AG09319 (cell line): Measurements from ENCODE around the gene TULP4.
"Not testable (repeated sequence)": the region's sequence is repeated elsewhere in the genome, so short reads cannot be mapped to it uniquely, and the experiment has no call there.

ENCODE experiments used
- DNase-seq: peaks from one replicate; pipeline ENCODE4 v3.0.0-alpha.2; 2010; ENCODE audit warnings: low read depth; ENCODE audit errors: extremely low read depth
- CTCF ChIP-seq: IDR thresholded peaks from 2 replicates; pipeline ENCODE4 v1.5.1; 2011; ENCODE audit warnings: low read depth, mild to moderate bottlenecking, inconsistent platforms, low read length, moderate library complexity

Gene TULP4

DNA sequence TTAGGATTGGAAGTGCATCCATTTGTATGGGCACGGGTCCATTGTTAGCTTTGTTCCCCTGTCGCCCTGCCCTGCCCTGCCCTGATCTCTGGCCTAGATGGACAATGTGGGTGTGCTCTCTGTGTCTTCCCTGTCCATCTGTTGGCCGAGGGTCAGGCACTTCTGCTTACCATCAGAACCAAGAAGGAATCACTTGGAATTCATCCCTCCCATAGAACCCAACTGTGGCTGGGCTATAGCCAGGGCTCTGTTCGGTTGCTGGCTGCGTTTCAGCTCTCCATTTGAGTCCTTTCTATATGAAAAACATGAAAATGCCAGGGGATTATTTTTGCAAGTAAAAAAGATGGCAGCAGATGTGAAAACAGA lies 26.6 kb upstream of the TULP4 start:
- DNase-seq: no peak
- TF ChIP-seq CTCF: no peak

GRCh38 chr6:158286413-158286812 lies 25.9 kb upstream of the TULP4 start:
- TF ChIP-seq CTCF: no peak
- no peak for DNase-seq

- no peak for TF ChIP-seq CTCF
- DNase-seq: no peak
These were observed 25.2 kb upstream of the TULP4 start for GRCh38 chr6:158287047-158287446.

GRCh38 chr6:158290040-158290439 lies 22.2 kb upstream of the TULP4 start:
- DNase-seq: no peak

GRCh38 chr6:158290659-158291058 lies 21.6 kb upstream of the TULP4 start:
- no peak for TF ChIP-seq CTCF

More at GRCh38 chr6:158290040-158290439, 22.2 kb upstream of the TULP4 start:
- no peak for TF ChIP-seq CTCF

DNA sequence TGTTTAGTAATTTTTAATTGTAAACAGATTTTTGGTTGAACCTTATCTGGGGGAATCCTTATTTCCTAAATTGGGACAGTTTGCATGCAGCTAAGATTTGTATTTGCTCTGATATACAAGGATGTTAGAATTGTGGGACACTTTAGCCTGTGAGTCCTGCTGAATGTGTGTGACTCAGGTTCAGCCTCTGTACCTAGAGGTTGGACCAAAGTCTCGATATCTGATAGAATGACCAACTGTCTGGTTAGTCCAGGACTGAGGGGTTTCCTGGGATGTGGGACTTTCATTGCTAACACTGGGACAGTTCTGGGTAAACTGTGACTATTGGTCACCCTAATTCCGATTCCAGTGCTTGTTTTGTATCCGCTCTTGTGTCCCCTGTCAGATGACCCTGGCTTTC lies 20.2 kb upstream of the TULP4 start:
- DNase-seq: no peak
- TF ChIP-seq CTCF: no peak

More at GRCh38 chr6:158290659-158291058, 21.6 kb upstream of the TULP4 start:
- DNase-seq: no peak

DNA sequence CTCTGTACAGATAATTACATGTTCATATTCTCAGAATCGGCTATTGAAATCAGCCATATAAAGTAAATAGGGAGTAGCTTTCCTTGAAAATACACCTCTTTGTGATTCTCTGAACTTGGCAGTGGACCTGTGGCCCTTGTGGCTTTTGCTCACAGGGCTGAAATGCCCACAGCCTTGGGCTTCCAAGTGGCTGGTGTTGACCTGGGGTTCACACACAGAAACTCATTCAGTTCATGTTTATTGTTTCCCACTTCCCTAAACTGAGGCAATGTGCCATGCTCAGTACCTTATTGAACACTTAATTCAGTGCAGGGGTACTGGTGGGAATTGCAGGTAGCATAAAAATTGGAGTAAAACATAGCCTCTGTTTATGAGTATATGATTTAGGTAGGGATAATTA lies 19.1 kb upstream of the TULP4 start:
- no peak for DNase-seq
- TF ChIP-seq CTCF: no peak

- not testable (repeated sequence) for DNase-seq
These were observed 16.1 kb upstream of the TULP4 start for GRCh38 chr6:158295976-158296853.

DNA sequence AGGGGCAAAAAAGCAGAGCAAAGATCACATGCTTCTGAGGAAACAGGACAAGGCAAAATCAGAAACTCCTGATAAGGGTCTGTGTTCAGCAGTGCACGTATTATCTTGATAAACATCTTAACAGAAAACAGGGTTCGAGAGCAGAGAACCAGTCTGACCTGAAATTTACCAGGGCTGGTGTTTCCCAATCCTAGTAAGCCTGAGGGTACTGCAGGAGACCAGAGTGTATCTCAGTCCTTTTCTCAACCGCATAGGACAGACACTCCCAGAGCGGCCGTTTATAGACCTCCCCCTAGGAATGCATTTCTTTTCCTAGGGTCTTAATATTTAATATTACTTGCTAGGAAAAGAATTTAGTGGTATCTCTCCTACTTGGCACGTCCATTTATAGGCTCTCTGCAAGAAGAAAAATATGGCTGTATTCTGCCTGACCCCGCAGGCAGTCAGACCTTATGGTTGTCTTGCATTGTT lies 15.4 kb upstream of the TULP4 start:
- DNase-seq: not testable (repeated sequence)

DNA sequence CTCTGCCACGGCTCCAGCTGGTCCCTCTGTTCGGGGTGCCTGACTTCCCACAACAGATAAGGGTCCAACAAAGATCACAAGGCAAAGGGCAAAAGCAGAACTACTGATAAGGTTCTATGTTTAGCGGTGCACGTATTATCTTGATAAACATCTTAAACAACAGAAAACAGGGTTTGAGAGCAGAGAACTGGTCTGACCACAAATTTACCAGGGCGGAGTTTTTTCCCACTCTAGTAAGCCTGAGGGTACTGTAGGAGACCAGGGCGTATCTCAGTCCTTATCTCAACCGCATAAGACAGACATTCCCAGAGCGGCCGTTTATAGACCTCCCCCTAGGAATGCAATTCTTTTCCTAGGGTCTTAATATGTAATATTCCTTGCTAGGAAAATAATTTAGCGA lies 14.6 kb upstream of the TULP4 start:
- not testable (repeated sequence) for DNase-seq
